Vagina (tissue), 2 donors: ENCODE data around the gene WDTC1.
A peak's percentile ranks its signal among the peaks of the same experiment; 100 is the strongest.

Experiments
- CTCF ChIP-seq, 3 experiments: fragments of 450-650 bp in 2 of 3; fragments of 200-600 bp in 1 of 3; sonication (generic) in 1 of 3; IDR thresholded peaks; one replicate each; pipeline ENCODE4 v1.5.1; 2017 to 2019; ENCODE audit warnings: antibody characterized with exemption in 3 of 3, mild to moderate bottlenecking in 2 of 3, moderate library complexity in 2 of 3
- POLR2A ChIP-seq, 2 donors: fragments of 450-650 bp; IDR thresholded peaks; one replicate each; pipeline ENCODE4 v1.6.1; 2017; ENCODE audit warnings: antibody characterized with exemption in 2 of 2, mild to moderate bottlenecking in 2 of 2, moderate library complexity in 2 of 2
- POLR2AphosphoS5 ChIP-seq, 2 donors: sonication (generic); formaldehyde crosslinking; IDR thresholded peaks; one replicate each; pipeline ENCODE4 v1.9.0; 2017; ENCODE audit warnings: antibody characterized with exemption in 2 of 2, mild to moderate bottlenecking in 2 of 2, low read depth in 1 of 2; ENCODE audit not compliant: insufficient read depth in 1 of 2

- TF ChIP-seq CTCF (IDR thresholded peaks at IDR 0.05) (peak; percentile 34 to 55 (median 43)), POLR2AphosphoS5 (IDR thresholded peaks at IDR 0.05; ENCODE audit: insufficient read depth in 1 of 2, low read depth in 1 of 2) (no peak), POLR2A (IDR thresholded peaks at IDR 0.05) (no peak)
These were observed 62.4 kb downstream of the WDTC1 start for GRCh38 chr1:27296773-27297291.
